Mucosa of rectum (tissue), 2 donors: ENCODE data around the gene ZNF300.
A peak's percentile ranks its signal among the peaks of the same experiment; 100 is the strongest.
"Not testable (repeated sequence)": the region's sequence is repeated elsewhere in the genome, so short reads cannot be mapped to it uniquely, and the experiment has no call there.

Source experiments
- H3K27ac ChIP-seq, 2 donors: one replicate each; pipeline ENCODE4 v1.7.0; 2013; ENCODE audit warnings: inconsistent platforms in 2 of 2, low read depth in 2 of 2, low read length in 2 of 2
- H3K27me3 ChIP-seq, 2 donors: one replicate each; pipeline ENCODE4 v1.7.0; 2013; ENCODE audit warnings: low read length in 2 of 2; ENCODE audit not compliant: control insufficient read depth in 2 of 2, insufficient read depth in 2 of 2
- H3K36me3 ChIP-seq, 2 donors: one replicate each; pipeline ENCODE4 v1.7.0; 2013; ENCODE audit warnings: low read length in 2 of 2; ENCODE audit not compliant: control insufficient read depth in 2 of 2, insufficient read depth in 2 of 2
- H3K4me1 ChIP-seq, 2 donors: one replicate each; pipeline ENCODE4 v1.7.0; 2013; ENCODE audit warnings: low read length in 2 of 2, mild to moderate bottlenecking in 1 of 2; ENCODE audit not compliant: control insufficient read depth in 2 of 2, insufficient read depth in 2 of 2
- H3K4me3 ChIP-seq, 2 donors: one replicate each; pipeline ENCODE4 v1.7.0; 2013; ENCODE audit warnings: low read length in 2 of 2
- H3K9ac ChIP-seq, 2 donors: one replicate each; pipeline ENCODE4 v1.7.0; 2013; ENCODE audit warnings: low read length in 2 of 2, low read depth in 1 of 2, mild to moderate bottlenecking in 1 of 2
- H3K9me3 ChIP-seq, 2 donors: one replicate each; pipeline ENCODE4 v1.7.0; 2013; ENCODE audit warnings: low read length in 2 of 2; ENCODE audit not compliant: control insufficient read depth in 2 of 2
- donor health status: healthy.
- donor health status: Normal muscosa, but diverticular disease.

Gene ZNF300

DNA sequence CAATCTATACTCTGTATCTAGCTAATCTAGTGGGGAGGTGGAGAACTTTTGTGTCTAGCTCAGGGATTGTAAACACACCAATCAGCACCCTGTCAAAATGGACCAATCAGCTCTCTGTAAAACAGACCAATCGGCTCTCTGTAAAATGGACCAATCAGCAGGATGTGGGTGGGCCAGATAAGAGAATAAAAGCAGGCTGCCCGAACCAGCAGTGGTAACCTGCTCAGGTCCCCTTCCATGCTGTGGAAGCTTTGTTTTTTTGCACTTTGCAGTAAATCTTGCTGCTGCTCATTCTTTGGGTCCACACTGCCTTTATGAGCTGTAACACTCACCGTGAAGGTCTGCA, 58.5 kb downstream of the ZNF300 start, which contains the start of gene IRGM:
IRGM (plus strand) TSS at position 214 of the 346 bp plus-strand sequence. CDS start 1,603 bp downstream, outside the sequence.
- Histone ChIP-seq H3K4me3 (peak within 1 kb of the TSS in 1 of 2 donors; percentile 35), H3K27ac (peak within 1 kb of the TSS in 1 of 2 donors; percentile 18)
- H3K4me1 ChIP-seq, H3K36me3 ChIP-seq, H3K9ac ChIP-seq, H3K27me3 ChIP-seq, H3K9me3 ChIP-seq: not testable (repeated sequence)

- H3K4me3 ChIP-seq, H3K27ac ChIP-seq, H3K9me3 ChIP-seq, H3K9ac ChIP-seq, H3K4me1 ChIP-seq, H3K27me3 ChIP-seq, H3K36me3 ChIP-seq: not testable (repeated sequence)
Observed at GRCh38 chr5:150845185-150845859, 59.5 kb downstream of the ZNF300 start.
